ENCODE data around the gene THOC5. TPM values are rescaled to one million over a fixed set of nuclear protein-coding genes. Genes with fewer than 3 reads are reported as not detected.
"Not testable (repeated sequence)": the region's sequence is repeated elsewhere in the genome, so short reads cannot be mapped to it uniquely, and the experiment has no call there.

Gene THOC5
- total and polyA plus RNA-seq, 3 donors from 2014 or later: 46.0 to 59.1 (median 58.7) TPM

GRCh38 chr22:29570456-29570855, 16.9 kb upstream of the THOC5 start:
- no peaks in the 10 kb centered on the region for H3K36me3 ChIP-seq (ENCODE audit: low read depth, missing control alignments)
- intact Hi-C loops (cut with DNase I; ENCODE audit: low total_unique reads): no loop called here
- WGBS, 2 donors: 83 to 92% methylated on average over 6 to 7 of the region's 7 CpGs
- no peak overlapping the region for H3K4me3 ChIP-seq
- H3K27ac ChIP-seq: no peak overlapping the region
- H3K27me3 ChIP-seq: no peaks in the 10 kb centered on the region
- H3K4me1 ChIP-seq: no peaks in the 10 kb centered on the region
- TF ChIP-seq CTCF (IDR thresholded peaks at IDR 0.05): no peak
- H3K9me3 ChIP-seq: no peaks in the 10 kb centered on the region
- DNase-seq: no peak

DNA sequence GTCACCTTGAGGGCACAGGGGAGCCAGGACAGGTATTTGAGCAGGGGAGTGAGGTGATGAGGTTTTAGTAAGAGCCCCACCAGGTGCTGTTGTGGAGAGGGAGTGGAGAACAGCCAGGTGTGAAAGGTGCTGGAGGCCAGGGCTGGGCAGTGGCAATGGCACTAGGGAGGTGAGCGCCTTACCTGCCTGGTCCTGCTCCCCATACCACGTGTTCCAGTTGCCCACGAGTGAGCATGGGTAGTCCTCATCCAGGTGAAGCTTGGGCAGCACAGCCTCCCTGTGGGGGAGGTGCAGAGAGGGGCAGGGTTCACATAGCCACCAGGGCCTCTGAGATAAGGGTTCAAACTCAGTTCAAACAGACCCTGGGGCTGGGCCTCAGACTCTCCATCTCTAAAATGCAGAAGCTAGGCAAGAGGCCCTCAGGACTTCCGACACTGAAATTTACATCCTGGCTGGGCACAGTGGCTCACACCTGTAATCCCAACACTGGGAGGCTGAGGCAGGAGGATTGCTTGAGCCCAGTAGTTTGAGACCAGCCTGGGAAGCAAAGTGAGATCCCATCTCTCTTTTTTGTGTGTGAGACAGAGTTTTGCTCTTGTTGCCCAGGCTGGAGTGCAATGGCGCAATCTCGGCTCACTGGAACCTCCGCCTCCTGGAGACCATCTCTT, 15.6 kb upstream of the THOC5 start:
- WGBS, 2 donors: 90 to 91% methylated on average over 7 of the region's 7 CpGs
- no peak overlapping the region for H3K4me3 ChIP-seq
- intact Hi-C loops (cut with DNase I; ENCODE audit: low total_unique reads): no loop called here

DNA sequence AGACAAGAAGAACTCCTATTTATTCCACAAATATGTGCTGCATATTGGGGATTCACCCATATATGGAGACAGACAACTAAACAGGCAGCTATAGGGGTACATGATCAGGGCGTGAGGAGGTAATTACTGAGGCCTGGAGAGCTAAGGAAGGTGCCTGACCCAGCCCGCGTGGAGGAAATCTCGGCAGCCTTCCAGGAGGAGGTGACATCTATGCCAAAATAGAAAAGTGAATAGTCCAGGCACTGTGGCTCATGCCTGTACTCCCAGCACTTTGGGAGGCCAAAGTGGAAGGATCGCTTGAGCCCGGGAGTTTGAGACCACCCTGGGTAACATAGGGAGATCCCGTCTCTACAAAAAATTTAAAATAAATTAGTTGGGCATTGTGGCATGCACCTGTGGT, 13.8 kb upstream of the THOC5 start:
- H3K36me3 ChIP-seq (ENCODE audit: low read depth, missing control alignments): no peaks in the 10 kb centered on the region

More for the DNA sequence above, 15.6 kb upstream of the THOC5 start:
- TF ChIP-seq POLR2A (IDR thresholded peaks at IDR 0.05): no peak
- no peak for TF ChIP-seq CTCF (IDR thresholded peaks at IDR 0.05)
- Histone ChIP-seq H3K27me3 (no peaks in the 10 kb centered on the region), H3K27ac (no peak overlapping the region), H3K4me1 (no peaks in the 10 kb centered on the region), H3K9me3 (no peaks in the 10 kb centered on the region), H3K36me3 (ENCODE audit: low read depth, missing control alignments) (no peaks in the 10 kb centered on the region)
- no peak for DNase-seq

DNA sequence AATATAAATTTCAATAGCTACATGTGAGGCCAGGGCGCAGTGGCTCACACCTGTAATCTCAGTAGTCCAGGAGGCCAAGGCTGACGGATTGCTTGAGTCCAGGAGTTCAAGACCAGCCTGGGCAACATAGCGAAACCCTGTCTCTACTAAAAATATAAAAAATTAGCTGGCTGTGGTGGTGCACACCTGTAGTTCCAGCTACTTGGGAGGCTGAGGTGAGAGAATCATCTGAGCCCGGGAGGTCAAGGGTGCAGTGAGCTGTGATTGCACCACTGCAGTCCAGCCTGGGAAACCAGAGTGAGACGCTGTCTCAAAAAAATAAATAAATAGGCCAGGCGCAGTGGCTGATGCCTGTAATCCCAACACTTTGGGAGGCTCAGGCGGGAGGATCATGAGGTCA, 13.0 kb upstream of the THOC5 start:
- not testable (repeated sequence) for H3K36me3 ChIP-seq (ENCODE audit: low read depth, missing control alignments)

More for the DNA sequence above, 13.8 kb upstream of the THOC5 start:
- Histone ChIP-seq H3K9me3 (no peaks in the 10 kb centered on the region), H3K27ac (no peak overlapping the region), H3K27me3 (no peaks in the 10 kb centered on the region), H3K4me1 (no peaks in the 10 kb centered on the region), H3K4me3 (no peak overlapping the region)
- WGBS, 2 donors: 68 to 77% methylated on average over 7 of the region's 7 CpGs
- no peak for TF ChIP-seq POLR2A (IDR thresholded peaks at IDR 0.05)
- TF ChIP-seq CTCF (IDR thresholded peaks at IDR 0.05): no peak
- intact Hi-C loops (cut with DNase I; ENCODE audit: low total_unique reads): no loop called here
- DNase-seq: no peak

GRCh38 chr22:29563652-29564460, 10.3 kb upstream of the THOC5 start:
- TF ChIP-seq CTCF (IDR thresholded peaks at IDR 0.05) (no peak), POLR2A (IDR thresholded peaks at IDR 0.05) (no peak)
- Histone ChIP-seq H3K27ac (no peak overlapping the region), H3K9me3 (no peaks in the 10 kb centered on the region), H3K4me3 (no peak overlapping the region), H3K27me3 (no peaks in the 10 kb centered on the region), H3K36me3 (ENCODE audit: low read depth, missing control alignments) (no peaks in the 10 kb centered on the region), H3K4me1 (no peaks in the 10 kb centered on the region)
- intact Hi-C loops (cut with DNase I; ENCODE audit: low total_unique reads): no loop called here
- no peak for DNase-seq
- 72 to 81% methylated on average over 6 of the region's 6 CpGs for WGBS, 2 donors

More for the DNA sequence above, 13.0 kb upstream of the THOC5 start:
- H3K4me1 ChIP-seq; H3K4me3 ChIP-seq; H3K9me3 ChIP-seq; intact Hi-C loops (cut with DNase I; ENCODE audit: low total_unique reads); H3K27ac ChIP-seq; H3K27me3 ChIP-seq; DNase-seq: not testable (repeated sequence)
- 96 to 98% methylated on average over 7 of the region's 7 CpGs for WGBS, 2 donors
